Measurements from ENCODE around the gene CATSPERD.

GRCh38 chr19:5719961-5720790 is at the start of gene CATSPERD, which contains the start of gene LONP1:
- TF ChIP-seq CTCF (IDR thresholded peaks at IDR 0.05) (peak; percentile 95 to 97 (median 95)), POLR2A (IDR thresholded peaks at IDR 0.05) (peak; percentile 67 to 69)
